ENCODE measurements around the gene ATRNL1.

- TF ChIP-seq SUZ12 (IDR thresholded peaks at IDR 0.05; ENCODE audit: extremely low read depth, insufficient read depth, insufficient read length) (no peak), YY1 (IDR thresholded peaks at IDR 0.05; ENCODE audit: insufficient read depth, insufficient read length) (no peak)
These were observed 875.1 kb downstream of the ATRNL1 start for GRCh38 chr10:115968236-115968635.

Measured in NT2/D1 (cell line).